ENCODE measurements around the gene INSR.
"Not testable (repeated sequence)": the region's sequence is repeated elsewhere in the genome, so short reads cannot be mapped to it uniquely, and the experiment has no call there.

INSR gene

GRCh38 chr19:7083076-7083956 lies 210.9 kb downstream of the INSR start:
- peak; percentile 38 for DNase-seq
- in situ Hi-C loops (cut with HindIII; ENCODE audit: low pct_ligation_motif_present, low pct_unique_long_range_greater_than_20kb, low sequenced_read_pairs): no loop called here

DNA sequence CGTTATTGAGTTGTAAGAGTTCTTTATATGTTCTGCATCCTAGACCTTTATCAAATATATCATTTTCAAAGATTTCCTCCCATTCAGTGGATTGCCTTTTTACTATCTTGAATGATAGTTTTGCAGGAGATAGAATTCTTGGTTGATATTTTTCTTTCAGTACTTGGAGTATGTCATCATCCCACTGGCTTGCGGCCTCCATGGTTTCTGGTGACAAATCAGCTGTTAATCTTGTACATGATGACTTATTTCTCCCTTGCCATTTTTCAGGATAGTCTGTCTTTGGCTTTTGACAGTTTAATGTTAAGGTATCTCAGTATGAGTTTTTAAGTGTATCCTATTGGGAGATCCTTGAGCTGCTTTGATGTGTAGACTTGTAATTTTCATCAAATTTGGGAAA lies 216.2 kb downstream of the INSR start:
- in situ Hi-C loops (cut with HindIII; ENCODE audit: low pct_ligation_motif_present, low pct_unique_long_range_greater_than_20kb, low sequenced_read_pairs): no loop called here
- no peak for DNase-seq

DNA sequence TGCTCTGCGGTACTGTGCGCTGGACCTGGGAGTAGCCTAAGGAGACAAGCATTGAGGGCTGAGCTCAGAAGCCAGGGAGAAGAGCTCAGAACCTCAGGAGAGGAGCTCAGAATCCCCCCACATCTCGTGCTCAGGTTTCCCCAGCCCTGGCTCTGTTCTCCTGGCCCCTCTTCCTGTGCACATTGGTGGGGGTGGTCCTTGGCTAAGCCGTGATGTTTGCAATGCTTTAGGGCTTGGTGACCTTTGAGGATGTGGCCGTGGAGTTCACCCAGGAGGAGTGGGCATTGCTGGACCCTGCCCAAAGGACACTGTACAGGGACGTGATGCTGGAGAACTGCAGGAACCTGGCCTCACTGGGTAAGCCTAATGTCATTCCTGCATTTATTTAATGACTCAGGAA lies 218.1 kb downstream of the INSR start:
- no peak for DNase-seq
- in situ Hi-C loops (cut with HindIII; ENCODE audit: low pct_ligation_motif_present, low pct_unique_long_range_greater_than_20kb, low sequenced_read_pairs): no loop called here

- in situ Hi-C loops (cut with HindIII; ENCODE audit: low pct_ligation_motif_present, low pct_unique_long_range_greater_than_20kb, low sequenced_read_pairs): no loop called here
- no peak for DNase-seq
Observed at GRCh38 chr19:7074705-7075282, 219.4 kb downstream of the INSR start.

DNA sequence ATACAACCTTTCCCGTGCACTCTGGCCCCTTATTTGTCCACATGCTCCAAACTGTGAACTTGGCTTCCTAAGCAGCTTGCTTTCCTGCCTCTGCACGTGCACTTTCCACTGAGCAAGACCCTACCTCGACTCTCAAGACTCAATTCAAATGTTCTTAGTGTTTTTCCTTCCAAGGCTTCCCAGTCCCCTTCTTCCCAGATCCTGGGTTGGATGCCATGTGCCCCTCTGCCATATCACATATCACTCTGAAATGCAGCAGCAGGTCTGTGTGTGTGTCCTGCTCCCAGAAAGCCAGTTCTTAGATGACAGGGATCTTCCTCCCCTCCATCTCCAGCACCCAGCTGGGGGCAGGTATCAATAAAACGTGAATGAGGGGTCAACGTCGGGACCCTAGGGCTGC lies 221.7 kb downstream of the INSR start:
- DNase-seq: no peak
- in situ Hi-C loops (cut with HindIII; ENCODE audit: low pct_ligation_motif_present, low pct_unique_long_range_greater_than_20kb, low sequenced_read_pairs): no loop called here

GRCh38 chr19:7069904-7070226 lies 224.3 kb downstream of the INSR start:
- peak; percentile 1 for DNase-seq
- in situ Hi-C loops (cut with HindIII; ENCODE audit: low pct_ligation_motif_present, low pct_unique_long_range_greater_than_20kb, low sequenced_read_pairs): no loop called here

GRCh38 chr19:7069042-7069903 lies 224.9 kb downstream of the INSR start, which contains the start of gene ZNF557:
ZNF557 (plus strand) TSS chr19:7069703; CDS start chr19:7075075, 5,372 bp downstream.
- DNase-seq: peak; percentile 93
- in situ Hi-C loops (cut with HindIII; ENCODE audit: low pct_ligation_motif_present, low pct_unique_long_range_greater_than_20kb, low sequenced_read_pairs): no loop called here

- in situ Hi-C loops (cut with HindIII; ENCODE audit: low pct_ligation_motif_present, low pct_unique_long_range_greater_than_20kb, low sequenced_read_pairs): no loop called here
- no peak for DNase-seq
Observed at GRCh38 chr19:7068599-7068998, 225.6 kb downstream of the INSR start.

GRCh38 chr19:7067716-7068115 lies 226.5 kb downstream of the INSR start:
- in situ Hi-C loops (cut with HindIII; ENCODE audit: low pct_ligation_motif_present, low pct_unique_long_range_greater_than_20kb, low sequenced_read_pairs): no loop called here
- no peak for DNase-seq

- DNase-seq; in situ Hi-C loops (cut with HindIII; ENCODE audit: low pct_ligation_motif_present, low pct_unique_long_range_greater_than_20kb, low sequenced_read_pairs): not testable (repeated sequence)
Observed at GRCh38 chr19:7067122-7067521, 227.1 kb downstream of the INSR start.

- in situ Hi-C loops (cut with HindIII; ENCODE audit: low pct_ligation_motif_present, low pct_unique_long_range_greater_than_20kb, low sequenced_read_pairs): no loop called here
- DNase-seq: no peak
Observed at GRCh38 chr19:7063764-7064418, 230.3 kb downstream of the INSR start.

GRCh38 chr19:7063339-7063738 lies 230.9 kb downstream of the INSR start:
- DNase-seq: no peak
- in situ Hi-C loops (cut with HindIII; ENCODE audit: low pct_ligation_motif_present, low pct_unique_long_range_greater_than_20kb, low sequenced_read_pairs): no loop called here

Measured in ACHN (cell line).